Spinal cord (tissue), 10 donors: Measurements from ENCODE around the gene WDR73. TPM values are rescaled to one million over a fixed set of nuclear protein-coding genes. Genes with fewer than 3 reads are reported as not detected.
A peak's percentile ranks its signal among the peaks of the same experiment; 100 is the strongest.

Experiments
- DNase-seq, 6 donors: peaks; one replicate each; pipeline versions ENCODE4 v3.0.0 to v3.0.0-alpha.2; 2013 to 2015; ENCODE audit warnings: low spot score in 6 of 6, low read depth in 4 of 6
- H3K27ac ChIP-seq: one replicate; pipeline ENCODE4 v1.5.1; 2013; ENCODE audit warnings: low read depth, low read length, control low read depth
- H3K27me3 ChIP-seq: one replicate; pipeline ENCODE4 v1.6.1; 2013; ENCODE audit warnings: low read length; ENCODE audit not compliant: control insufficient read depth, insufficient read depth
- H3K36me3 ChIP-seq: one replicate; pipeline ENCODE4 v1.6.1; 2013; ENCODE audit warnings: low read length; ENCODE audit not compliant: control insufficient read depth, insufficient read depth
- H3K4me1 ChIP-seq: one replicate; pipeline ENCODE4 v1.6.1; 2013; ENCODE audit warnings: low read length; ENCODE audit not compliant: control insufficient read depth, insufficient read depth
- H3K4me3 ChIP-seq: one replicate; pipeline ENCODE4 v1.5.1; 2013; ENCODE audit warnings: low read depth, low read length, control low read depth
- H3K9me3 ChIP-seq: one replicate; pipeline ENCODE4 v1.6.1; 2013; ENCODE audit warnings: low read length; ENCODE audit not compliant: control insufficient read depth, insufficient read depth
- WGBS: methylation state at CpG from one replicate; pipeline ENCODE4 v1.1.5; 2013; ENCODE audit warnings: missing lambda C conversion rate; ENCODE audit not compliant: insufficient coverage; 5-methylcytosine and 5-hydroxymethylcytosine counted together
- polyA plus RNA-seq, 2 donors: library from polyadenylated mRNA; unstranded; fragments of 120-200 nt; gene quantifications; one replicate each; pipeline ENCODE4 v1.2.1, GENCODE V29; 2013; ENCODE audit not compliant: insufficient read length in 2 of 2
- total RNA-seq, 2 donors: library from RNA; depleted of rRNA in 1 of 2; stranded (reverse); fragments of 120-200 nt in 1 of 2; fragments of >200 nt in 1 of 2; gene quantifications; one replicate each; pipeline versions ENCODE4 v1.2.3 to v1.2.4, GENCODE V29; 2013 to 2014
- donor health status: healthy.

WDR73 gene
- total and polyA plus RNA-seq, 4 donors: 20.2 to 35.2 (median 31.3) TPM

DNA sequence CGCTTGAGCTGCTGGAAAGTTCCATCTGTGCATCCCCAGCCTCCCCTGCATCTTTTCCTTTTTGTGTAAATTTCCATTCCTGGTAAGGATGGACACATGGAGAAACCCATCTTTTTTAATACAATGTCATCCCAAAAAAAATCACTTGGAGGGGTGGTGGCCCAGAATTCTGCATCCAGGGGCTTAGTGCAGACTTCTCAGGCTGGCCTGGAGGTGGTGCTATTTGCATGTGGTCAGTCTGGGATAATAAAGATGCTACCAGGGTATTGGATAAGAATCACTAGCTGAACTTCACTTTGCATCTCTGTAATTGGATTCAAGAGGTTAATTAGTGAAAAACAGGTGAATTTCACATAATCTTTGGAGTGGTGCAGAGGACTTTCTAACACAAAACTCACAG lies 55.1 kb downstream of the WDR73 start:
- no CpG with 5 or more reads among the region's 1 CpG for WGBS
- H3K27ac ChIP-seq: no peak overlapping the region
- no peaks in the 10 kb centered on the region for H3K27me3 ChIP-seq
- H3K36me3 ChIP-seq: peaks cover 4% of the 10 kb centered on the region
- H3K4me3 ChIP-seq: no peak overlapping the region
- H3K9me3 ChIP-seq: no peaks in the 10 kb centered on the region
- peaks cover 26% of the 10 kb centered on the region for H3K4me1 ChIP-seq
- peak in 3 of 6 donors; percentile 10 to 61 (median 44) for DNase-seq

GRCh38 chr15:84598250-84598649 lies 55.8 kb downstream of the WDR73 start:
- no peak for DNase-seq
- H3K36me3 ChIP-seq: no peaks in the 10 kb centered on the region
- 57% methylated on average over 1 of the region's 2 CpGs for WGBS
- no peaks in the 10 kb centered on the region for H3K27me3 ChIP-seq
- no peaks in the 10 kb centered on the region for H3K9me3 ChIP-seq
- H3K27ac ChIP-seq: no peak overlapping the region
- H3K4me1 ChIP-seq: peaks cover 19% of the 10 kb centered on the region
- H3K4me3 ChIP-seq: no peak overlapping the region

- Histone ChIP-seq H3K4me3 (no peak overlapping the region), H3K36me3 (no peaks in the 10 kb centered on the region), H3K9me3 (no peaks in the 10 kb centered on the region), H3K4me1 (peaks cover 19% of the 10 kb centered on the region), H3K27me3 (no peaks in the 10 kb centered on the region), H3K27ac (no peak overlapping the region)
- no peak for DNase-seq
- no CpG with 5 or more reads among the region's 3 CpGs for WGBS
Observed at GRCh38 chr15:84597296-84597695, 56.8 kb downstream of the WDR73 start.

DNA sequence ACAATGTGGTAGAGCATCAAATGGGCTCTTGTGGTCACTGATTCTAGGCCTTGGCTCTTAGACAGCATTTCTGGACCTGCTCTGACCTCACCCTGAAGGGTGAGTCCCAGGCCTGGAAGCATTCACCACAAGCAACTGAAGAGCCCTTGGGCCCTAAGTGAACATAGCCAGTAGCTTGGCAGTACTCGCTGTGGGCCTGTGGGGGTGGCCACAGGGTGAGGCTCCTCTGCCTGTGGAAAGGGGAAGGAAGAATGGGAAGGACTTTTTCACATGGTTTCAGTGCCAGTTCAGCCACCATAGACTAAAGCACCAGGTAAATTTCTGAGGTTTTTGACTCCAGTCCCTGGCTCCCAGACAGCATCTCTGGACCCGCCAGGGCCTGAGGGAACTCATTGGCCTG lies 58.4 kb downstream of the WDR73 start:
- Histone ChIP-seq H3K36me3 (no peaks in the 10 kb centered on the region), H3K4me3 (no peak overlapping the region), H3K27me3 (no peaks in the 10 kb centered on the region), H3K9me3 (no peaks in the 10 kb centered on the region), H3K4me1 (peaks cover 9% of the 10 kb centered on the region), H3K27ac (no peak overlapping the region)
- 94% methylated on average over 2 of the region's 2 CpGs for WGBS
- DNase-seq: no peak

- Histone ChIP-seq H3K27me3 (no peaks in the 10 kb centered on the region), H3K4me1 (peaks cover under 1% of the 10 kb centered on the region), H3K36me3 (no peaks in the 10 kb centered on the region), H3K9me3 (no peaks in the 10 kb centered on the region), H3K4me3 (no peak overlapping the region), H3K27ac (no peak overlapping the region)
- 17% methylated on average over 1 of the region's 3 CpGs for WGBS
- DNase-seq: no peak
Observed at GRCh38 chr15:84594617-84595290, 59.3 kb downstream of the WDR73 start.

- no peak overlapping the region for H3K4me3 ChIP-seq
- H3K4me1 ChIP-seq: peaks cover 7% of the 10 kb centered on the region
- H3K36me3 ChIP-seq: no peaks in the 10 kb centered on the region
- WGBS: no CpG with 5 or more reads among the region's 1 CpG
- H3K9me3 ChIP-seq: no peaks in the 10 kb centered on the region
- H3K27ac ChIP-seq: no peak overlapping the region
- no peak for DNase-seq
- no peaks in the 10 kb centered on the region for H3K27me3 ChIP-seq
Observed at GRCh38 chr15:84591815-84592214, 62.3 kb downstream of the WDR73 start.

- DNase-seq: no peak
- Histone ChIP-seq H3K36me3 (no peaks in the 10 kb centered on the region), H3K9me3 (no peaks in the 10 kb centered on the region), H3K27me3 (no peaks in the 10 kb centered on the region), H3K4me1 (peaks cover 8% of the 10 kb centered on the region), H3K4me3 (no peak overlapping the region), H3K27ac (no peak overlapping the region)
- WGBS: 90% methylated on average over 1 of the region's 2 CpGs
Observed at GRCh38 chr15:84590406-84590805, 63.7 kb downstream of the WDR73 start.

Other genes starting within 250 kb of the WDR73 start
- gene ZSCAN2, start 53.3 kb downstream of the WDR73 start, total RNA-seq: 10 to 100 TPM in 1 of 2 donors, 1 to 10 TPM in 1; 9.7 to 12.6 TPM
- 10 to 100 TPM; 15.5 to 16.2 TPM for gene ZSCAN2, start 53.3 kb downstream of the WDR73 start, polyA plus RNA-seq
- 10 to 100 TPM; 13.0 to 17.0 TPM for gene NMB, start 3.9 kb upstream of the WDR73 start, total RNA-seq
- gene NMB, start 3.9 kb upstream of the WDR73 start, polyA plus RNA-seq: 10 to 100 TPM; 23.5 to 29.7 TPM
- gene SEC11A, start 61.9 kb upstream of the WDR73 start, total RNA-seq: 100 to 1,000 TPM; 108 to 185 TPM
- gene SEC11A, start 61.9 kb upstream of the WDR73 start, polyA plus RNA-seq: 100 to 1,000 TPM; 125 to 134 TPM
- gene ZNF592, start 94.3 kb upstream of the WDR73 start, total RNA-seq: 10 to 100 TPM; 10.2 to 14.1 TPM
- 10 to 100 TPM; 29.4 to 29.5 TPM for gene ZNF592, start 94.3 kb upstream of the WDR73 start, polyA plus RNA-seq
- gene ALPK3, start 163.1 kb upstream of the WDR73 start, total RNA-seq: 1 to 10 TPM; 5.8 to 6.2 TPM
- gene ALPK3, start 163.1 kb upstream of the WDR73 start, polyA plus RNA-seq: 1 to 10 TPM; 6.6 to 8.7 TPM
- under 1 TPM; 0.20 to 0.22 TPM for gene SLC28A1, start 230.4 kb upstream of the WDR73 start, total RNA-seq
- gene SLC28A1, start 230.4 kb upstream of the WDR73 start, polyA plus RNA-seq: under 1 TPM; 0.13 to 0.21 TPM